Measurements from ENCODE around the gene BAMBI.
"Not testable (repeated sequence)": the region's sequence is repeated elsewhere in the genome, so short reads cannot be mapped to it uniquely, and the experiment has no call there.

The BAMBI gene

GRCh38 chr10:28676968-28677887 lies at the start of gene BAMBI:
Gene BAMBI, plus strand, starts transcription at chr10:28677521. Its CDS starts 377 bp downstream, at chr10:28677898.
- H3K27ac Mint-ChIP-seq: no peak within 1 kb of the TSS
- peaks cover 84% of the 10 kb centered on the region for H3K27me3 Mint-ChIP-seq (ENCODE audit: low read depth)

GRCh38 chr10:28628184-28628893 lies 49.0 kb upstream of the BAMBI start:
- no peak overlapping the region for H3K27ac Mint-ChIP-seq
- H3K4me3 Mint-ChIP-seq: no peak overlapping the region
- no peaks in the 10 kb centered on the region for H3K9me3 Mint-ChIP-seq
- H3K4me1 Mint-ChIP-seq (ENCODE audit: low read depth): peaks cover 3% of the 10 kb centered on the region
- no peaks in the 10 kb centered on the region for H3K36me3 Mint-ChIP-seq (ENCODE audit: low read depth)
- H3K27me3 Mint-ChIP-seq (ENCODE audit: low read depth): peaks cover 15% of the 10 kb centered on the region

More at GRCh38 chr10:28676968-28677887, at the start of gene BAMBI:
- no peaks in the 10 kb centered on the region for H3K9me3 Mint-ChIP-seq
- peaks cover 19% of the 10 kb centered on the region for H3K4me1 Mint-ChIP-seq (ENCODE audit: low read depth)
- H3K4me3 Mint-ChIP-seq: peak within 1 kb of the TSS; percentile 76
- H3K36me3 Mint-ChIP-seq (ENCODE audit: low read depth): peaks cover 3% of the 10 kb centered on the region

- no peaks in the 10 kb centered on the region for H3K9me3 Mint-ChIP-seq
- H3K4me1 Mint-ChIP-seq (ENCODE audit: low read depth): peaks cover 3% of the 10 kb centered on the region
- no peak overlapping the region for H3K27ac Mint-ChIP-seq
- no peak overlapping the region for H3K4me3 Mint-ChIP-seq
- no peaks in the 10 kb centered on the region for H3K36me3 Mint-ChIP-seq (ENCODE audit: low read depth)
- H3K27me3 Mint-ChIP-seq (ENCODE audit: low read depth): peaks cover 15% of the 10 kb centered on the region
Measured at GRCh38 chr10:28631896-28632583, 45.3 kb upstream of the BAMBI start.

- H3K4me1 Mint-ChIP-seq (ENCODE audit: low read depth): peaks cover 3% of the 10 kb centered on the region
- H3K36me3 Mint-ChIP-seq (ENCODE audit: low read depth): no peaks in the 10 kb centered on the region
- H3K9me3 Mint-ChIP-seq: no peaks in the 10 kb centered on the region
- peaks cover 11% of the 10 kb centered on the region for H3K27me3 Mint-ChIP-seq (ENCODE audit: low read depth)
- no peak overlapping the region for H3K4me3 Mint-ChIP-seq
- no peak overlapping the region for H3K27ac Mint-ChIP-seq
Measured at GRCh38 chr10:28632584-28632945, 44.8 kb upstream of the BAMBI start.

- H3K27ac Mint-ChIP-seq: no peak overlapping the region
- no peaks in the 10 kb centered on the region for H3K9me3 Mint-ChIP-seq
- H3K27me3 Mint-ChIP-seq (ENCODE audit: low read depth): peaks cover 11% of the 10 kb centered on the region
- H3K4me1 Mint-ChIP-seq (ENCODE audit: low read depth): no peaks in the 10 kb centered on the region
- no peak overlapping the region for H3K4me3 Mint-ChIP-seq
- no peaks in the 10 kb centered on the region for H3K36me3 Mint-ChIP-seq (ENCODE audit: low read depth)
Measured at GRCh38 chr10:28633750-28634149, 43.6 kb upstream of the BAMBI start.

GRCh38 chr10:28637346-28637745 lies 40.0 kb upstream of the BAMBI start:
- Mint-ChIP-seq H3K9me3 (no peaks in the 10 kb centered on the region), H3K4me1 (ENCODE audit: low read depth) (no peaks in the 10 kb centered on the region), H3K36me3 (ENCODE audit: low read depth) (no peaks in the 10 kb centered on the region), H3K27ac (no peak overlapping the region), H3K27me3 (ENCODE audit: low read depth) (no peaks in the 10 kb centered on the region), H3K4me3 (no peak overlapping the region)

- Mint-ChIP-seq H3K36me3 (ENCODE audit: low read depth) (no peaks in the 10 kb centered on the region), H3K4me1 (ENCODE audit: low read depth) (no peaks in the 10 kb centered on the region), H3K27ac (no peak overlapping the region)
Measured at GRCh38 chr10:28638392-28638791, 38.9 kb upstream of the BAMBI start.

GRCh38 chr10:28640551-28640950 lies 36.8 kb upstream of the BAMBI start:
- no peaks in the 10 kb centered on the region for H3K9me3 Mint-ChIP-seq
- no peak overlapping the region for H3K4me3 Mint-ChIP-seq
- no peaks in the 10 kb centered on the region for H3K4me1 Mint-ChIP-seq (ENCODE audit: low read depth)
- H3K27me3 Mint-ChIP-seq (ENCODE audit: low read depth): no peaks in the 10 kb centered on the region
- no peak overlapping the region for H3K27ac Mint-ChIP-seq
- no peaks in the 10 kb centered on the region for H3K36me3 Mint-ChIP-seq (ENCODE audit: low read depth)

More at GRCh38 chr10:28638392-28638791, 38.9 kb upstream of the BAMBI start:
- no peak overlapping the region for H3K4me3 Mint-ChIP-seq
- H3K9me3 Mint-ChIP-seq: no peaks in the 10 kb centered on the region
- H3K27me3 Mint-ChIP-seq (ENCODE audit: low read depth): no peaks in the 10 kb centered on the region

- Mint-ChIP-seq H3K9me3 (no peaks in the 10 kb centered on the region), H3K27ac (no peak overlapping the region), H3K36me3 (ENCODE audit: low read depth) (no peaks in the 10 kb centered on the region), H3K4me1 (ENCODE audit: low read depth) (no peaks in the 10 kb centered on the region), H3K27me3 (ENCODE audit: low read depth) (no peaks in the 10 kb centered on the region), H3K4me3 (no peak overlapping the region)
Measured at GRCh38 chr10:28644647-28645046, 32.7 kb upstream of the BAMBI start.

GRCh38 chr10:28652106-28652505 lies 25.2 kb upstream of the BAMBI start:
- no peaks in the 10 kb centered on the region for H3K36me3 Mint-ChIP-seq (ENCODE audit: low read depth)
- H3K4me3 Mint-ChIP-seq: no peak overlapping the region
- no peaks in the 10 kb centered on the region for H3K9me3 Mint-ChIP-seq
- H3K27me3 Mint-ChIP-seq (ENCODE audit: low read depth): no peaks in the 10 kb centered on the region
- H3K27ac Mint-ChIP-seq: no peak overlapping the region
- H3K4me1 Mint-ChIP-seq (ENCODE audit: low read depth): no peaks in the 10 kb centered on the region

GRCh38 chr10:28652703-28653102 lies 24.6 kb upstream of the BAMBI start:
- Mint-ChIP-seq H3K36me3 (ENCODE audit: low read depth) (no peaks in the 10 kb centered on the region), H3K4me3 (no peak overlapping the region), H3K27ac (no peak overlapping the region), H3K27me3 (ENCODE audit: low read depth) (no peaks in the 10 kb centered on the region), H3K9me3 (no peaks in the 10 kb centered on the region), H3K4me1 (ENCODE audit: low read depth) (no peaks in the 10 kb centered on the region)

- H3K27me3 Mint-ChIP-seq (ENCODE audit: low read depth); H3K36me3 Mint-ChIP-seq (ENCODE audit: low read depth): not testable (repeated sequence)
Measured at GRCh38 chr10:28658824-28659223, 18.5 kb upstream of the BAMBI start.

GRCh38 chr10:28661035-28661434 lies 16.3 kb upstream of the BAMBI start:
- Mint-ChIP-seq H3K4me3 (no peak overlapping the region), H3K27me3 (ENCODE audit: low read depth) (peaks cover 26% of the 10 kb centered on the region), H3K9me3 (no peaks in the 10 kb centered on the region), H3K4me1 (ENCODE audit: low read depth) (no peaks in the 10 kb centered on the region), H3K27ac (no peak overlapping the region), H3K36me3 (ENCODE audit: low read depth) (no peaks in the 10 kb centered on the region)

More at GRCh38 chr10:28658824-28659223, 18.5 kb upstream of the BAMBI start:
- not testable (repeated sequence) for H3K27ac Mint-ChIP-seq; H3K9me3 Mint-ChIP-seq; H3K4me1 Mint-ChIP-seq (ENCODE audit: low read depth); H3K4me3 Mint-ChIP-seq

- Mint-ChIP-seq H3K4me3 (no peak overlapping the region), H3K27me3 (ENCODE audit: low read depth) (peaks cover 52% of the 10 kb centered on the region), H3K9me3 (no peaks in the 10 kb centered on the region)
Measured at GRCh38 chr10:28663576-28664368, 13.5 kb upstream of the BAMBI start.

More at GRCh38 chr10:28663576-28664368, 13.5 kb upstream of the BAMBI start:
- no peaks in the 10 kb centered on the region for H3K36me3 Mint-ChIP-seq (ENCODE audit: low read depth)
- no peak overlapping the region for H3K27ac Mint-ChIP-seq
- peaks cover 4% of the 10 kb centered on the region for H3K4me1 Mint-ChIP-seq (ENCODE audit: low read depth)
